Bronchial epithelial cell (primary cell): ENCODE measurements around the gene MXI1. TPM values are rescaled to one million over a fixed set of nuclear protein-coding genes. Genes with fewer than 3 reads are reported as not detected.

Experiments
- DNase-seq: peaks from one replicate; pipeline ENCODE4 v3.0.0-alpha.2; 2010; ENCODE audit warnings: low read depth
- FAIRE-seq: peaks from 2 replicates; lab custom pipeline; 2011; peaks lifted over from hg19 to GRCh38; lab: Jason Lieb, UNC
- H3K27me3 ChIP-seq: 2 replicates; pipeline ENCODE4 v1.5.1; 2011; ENCODE audit warnings: low read length; ENCODE audit not compliant: control insufficient read depth, insufficient read depth
- H3K36me3 ChIP-seq: 2 replicates; pipeline ENCODE4 v1.5.1; 2011; ENCODE audit warnings: low read length; ENCODE audit not compliant: control insufficient read depth, insufficient read depth
- H3K4me3 ChIP-seq: 2 replicates; pipeline ENCODE4 v1.5.1; 2011; ENCODE audit warnings: mild to moderate bottlenecking, low read depth, low read length, control low read depth
- CTCF ChIP-seq: IDR thresholded peaks from 2 replicates; pipeline ENCODE4 v1.5.1; 2011; ENCODE audit warnings: mild to moderate bottlenecking, moderate library complexity, low read length, control low read depth, inconsistent platforms; ENCODE audit not compliant: insufficient read depth, severe bottlenecking
- total RNA-seq: library from RNA; depleted of rRNA; stranded (reverse); fragments of >200 nt; gene quantifications from 2 replicates; pipeline ENCODE4 v1.2.1, GENCODE V29; 2014

The MXI1 gene
- total RNA-seq, 1 donor from 2014 or later = 48.7 TPM

DNA sequence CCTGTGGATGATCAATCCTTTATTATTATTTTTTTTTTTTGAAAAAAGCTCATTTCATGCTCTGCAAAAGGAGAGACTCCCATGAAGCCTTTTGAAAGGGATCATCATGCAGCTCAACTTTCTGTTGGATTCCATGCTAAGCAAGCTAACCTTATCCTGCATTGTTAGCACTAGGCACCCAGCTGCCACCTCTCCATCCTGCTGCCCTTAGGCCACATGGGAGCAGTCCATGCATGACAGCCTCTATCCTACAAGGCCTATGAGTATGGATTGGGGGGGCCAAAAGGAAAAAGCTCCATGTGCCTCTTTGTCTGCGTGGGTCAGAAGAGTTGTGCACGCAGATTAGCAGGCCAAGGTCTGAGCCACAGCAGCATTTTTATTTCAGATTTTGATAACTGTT is 78.1 kb downstream of the MXI1 start:
- Histone ChIP-seq H3K36me3 (peaks cover 2% of the 10 kb centered on the region), H3K4me3 (no peak overlapping the region), H3K27me3 (no peaks in the 10 kb centered on the region)
- DNase-seq = no peak
- no peak for TF ChIP-seq CTCF
- FAIRE-seq = no peak

DNA sequence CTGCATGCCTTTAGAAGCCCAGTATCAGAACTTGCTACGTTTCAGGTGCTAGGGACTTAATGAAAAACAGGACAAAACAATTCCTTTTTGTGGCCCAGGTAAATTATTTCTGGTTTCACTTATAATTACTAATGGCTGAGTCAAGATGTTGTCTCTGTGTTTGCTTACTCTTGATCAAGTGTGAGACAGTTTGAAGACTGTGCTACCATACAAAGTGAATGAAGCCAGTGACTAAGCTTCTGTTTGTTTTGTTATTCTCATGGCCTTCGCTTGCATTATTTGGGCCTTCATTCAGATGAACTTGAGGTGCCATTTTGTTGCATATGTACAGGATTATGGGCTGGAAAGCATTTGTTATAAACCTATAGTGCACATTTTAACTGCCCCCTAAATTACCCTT is 79.4 kb downstream of the MXI1 start:
- peak; percentile 90 for DNase-seq
- H3K36me3 ChIP-seq = peaks cover 3% of the 10 kb centered on the region
- no peak for TF ChIP-seq CTCF
- no peak for FAIRE-seq
- no peak overlapping the region for H3K4me3 ChIP-seq
- H3K27me3 ChIP-seq = no peaks in the 10 kb centered on the region

DNA sequence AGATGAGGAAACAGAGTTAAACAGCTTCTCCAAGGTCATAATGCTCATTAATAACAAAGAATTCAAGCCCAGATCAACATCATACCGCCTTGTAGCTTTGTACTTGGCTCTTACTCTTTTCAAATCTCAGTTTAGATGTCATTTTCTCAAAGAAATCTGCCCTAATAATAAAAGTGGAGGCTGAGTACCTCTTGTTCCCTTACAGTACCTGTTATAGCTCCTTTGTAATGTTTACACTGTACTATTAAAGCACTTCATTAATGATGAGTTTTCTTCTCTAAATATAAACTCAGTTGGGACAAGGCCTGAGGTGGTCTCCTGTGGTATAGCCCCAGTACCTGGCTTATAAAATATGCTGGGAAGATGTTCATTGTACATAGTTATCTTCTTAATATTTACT is 89.6 kb downstream of the MXI1 start:
- DNase-seq (no peak), FAIRE-seq (no peak)
- Histone ChIP-seq H3K36me3 (peaks cover 15% of the 10 kb centered on the region), H3K27me3 (no peaks in the 10 kb centered on the region), H3K4me3 (no peak overlapping the region)
- TF ChIP-seq CTCF = no peak

DNA sequence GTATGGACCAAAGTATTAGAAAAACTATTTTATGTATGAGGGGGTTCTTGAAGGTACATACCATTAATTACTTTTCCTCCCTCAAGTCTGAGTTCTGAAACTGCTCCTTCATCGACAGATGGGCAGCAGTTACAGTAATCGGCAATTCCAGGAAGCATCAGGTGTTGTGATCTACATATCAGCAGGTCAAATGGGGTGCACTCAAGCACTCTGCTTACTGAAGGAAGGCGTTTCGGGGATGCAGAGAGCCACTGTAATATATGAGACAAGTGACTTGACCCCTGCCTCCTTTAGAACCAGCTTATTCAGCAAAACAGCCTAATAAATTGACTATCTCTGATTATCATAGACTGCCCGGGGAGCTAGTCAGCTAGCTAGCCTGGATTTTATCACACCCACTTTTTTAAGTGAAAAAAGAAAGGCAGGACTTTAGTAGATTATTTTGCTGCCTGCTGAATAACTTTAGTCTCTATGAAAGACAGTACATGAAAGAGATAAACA is 93.1 kb downstream of the MXI1 start:
- DNase-seq (no peak), FAIRE-seq (no peak)
- TF ChIP-seq CTCF = no peak
- no peaks in the 10 kb centered on the region for H3K27me3 ChIP-seq
- no peak overlapping the region for H3K4me3 ChIP-seq
- H3K36me3 ChIP-seq = peaks cover 15% of the 10 kb centered on the region

- Histone ChIP-seq H3K4me3 (peak overlapping the region; percentile 86), H3K27me3 (no peaks in the 10 kb centered on the region), H3K36me3 (peaks cover 5% of the 10 kb centered on the region)
- no peak for TF ChIP-seq CTCF
- DNase-seq = no peak
- FAIRE-seq = no peak
Observed at GRCh38 chr10:110303681-110304080, 96.3 kb downstream of the MXI1 start.

DNA sequence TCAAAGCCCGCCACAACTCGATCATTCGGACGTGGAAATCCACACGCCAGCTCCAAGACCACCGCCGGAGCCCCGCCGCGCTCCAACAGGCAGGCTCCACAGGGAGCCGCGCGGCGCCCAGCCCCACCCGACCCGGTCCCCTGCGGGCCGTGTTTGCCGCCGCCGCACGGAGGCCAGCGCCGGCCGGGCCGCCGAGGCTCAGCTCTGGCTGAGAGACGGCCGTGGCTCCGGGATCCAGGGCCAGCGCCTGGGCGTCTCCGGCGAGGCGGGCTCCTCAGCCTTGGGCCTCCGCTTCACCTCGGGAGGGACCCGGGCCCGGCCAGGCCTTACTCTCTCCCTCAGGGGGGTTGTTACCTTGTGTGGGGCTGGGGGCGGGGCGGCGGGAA is 97.0 kb downstream of the MXI1 start:
- DNase-seq = no peak
- H3K4me3 ChIP-seq = peak overlapping the region; percentile 86
- no peak for FAIRE-seq
- H3K36me3 ChIP-seq = peaks cover 5% of the 10 kb centered on the region
- no peaks in the 10 kb centered on the region for H3K27me3 ChIP-seq
- TF ChIP-seq CTCF = no peak
